Stimulated activated naive B cell treated with anti-CD40 and anti-IgM and Interleukin-4, amounts not matched to agents 10 μg/mL and 1 μg/mL and 100 μg/mL, for 72 hours (primary cell): ENCODE measurements around the gene RNF38.
A peak's percentile ranks its signal among the peaks of the same experiment; 100 is the strongest.
"Not testable (repeated sequence)": the region's sequence is repeated elsewhere in the genome, so short reads cannot be mapped to it uniquely, and the experiment has no call there.

Source experiments
- ATAC-seq, 2 donors: fragments of 150-1000 bp; cut with Tn5 transposase; replicated peaks; 2 replicates each; pipeline ENCODE4 v1.10.0; 2021; ENCODE audit warnings: moderate library complexity in 1 of 2
- DNase-seq: peaks from one replicate; pipeline ENCODE4 v3.0.0; 2021
- H3K27ac Mint-ChIP-seq: one replicate; pipeline ENCODE4 v1.8.0; 2022; ENCODE audit warnings: mild to moderate bottlenecking, mixed read lengths
- H3K27me3 Mint-ChIP-seq, 2 donors: one replicate each; pipeline ENCODE4 v1.8.0; 2022; ENCODE audit warnings: mixed read lengths in 2 of 2
- H3K36me3 Mint-ChIP-seq, 2 donors: one replicate each; pipeline ENCODE4 v1.8.0; 2022; ENCODE audit warnings: mixed read lengths in 2 of 2, mild to moderate bottlenecking in 1 of 2
- H3K4me1 Mint-ChIP-seq, 2 donors: one replicate each; pipeline ENCODE4 v1.8.0; 2022; ENCODE audit warnings: mixed read lengths in 2 of 2, mild to moderate bottlenecking in 1 of 2
- H3K4me3 Mint-ChIP-seq, 2 donors: one replicate each; pipeline ENCODE4 v1.8.0; 2022; ENCODE audit warnings: mild to moderate bottlenecking in 2 of 2, mixed read lengths in 2 of 2, moderate library complexity in 1 of 2
- H3K9me3 Mint-ChIP-seq, 2 donors: one replicate each; pipeline ENCODE4 v1.8.0; 2022; ENCODE audit warnings: mixed read lengths in 2 of 2, mild to moderate bottlenecking in 1 of 2

Gene RNF38

DNA sequence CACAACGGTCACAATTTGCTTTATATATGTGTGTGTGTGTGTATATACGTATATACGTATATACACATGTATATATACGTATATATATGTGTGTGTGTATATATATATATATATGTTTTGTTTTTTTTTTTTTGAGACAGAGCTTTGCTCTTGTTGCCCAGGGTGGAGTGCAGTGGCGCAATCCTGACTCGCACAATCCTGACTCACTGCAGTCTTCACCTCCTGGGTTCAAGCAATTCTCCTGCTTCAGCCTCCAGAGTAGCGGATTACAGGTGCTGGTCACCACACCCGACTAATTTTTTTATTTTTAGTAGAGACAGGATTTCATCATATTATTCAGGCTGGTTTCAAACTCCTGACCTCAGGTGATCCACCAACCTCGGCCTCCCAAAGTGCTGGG lies 3.1 kb downstream of the RNF38 start:
- Mint-ChIP-seq H3K4me3 (no peak overlapping the region), H3K27me3 (no peaks in the 10 kb centered on the region), H3K4me1 (peaks cover 24 to 40% of the 10 kb centered on the region in 2 donors), H3K36me3 (peaks cover 3 to 7% of the 10 kb centered on the region in 2 donors), H3K27ac (no peak overlapping the region), H3K9me3 (no peaks in the 10 kb centered on the region)
- ATAC-seq (no peak), DNase-seq (no peak)

DNA sequence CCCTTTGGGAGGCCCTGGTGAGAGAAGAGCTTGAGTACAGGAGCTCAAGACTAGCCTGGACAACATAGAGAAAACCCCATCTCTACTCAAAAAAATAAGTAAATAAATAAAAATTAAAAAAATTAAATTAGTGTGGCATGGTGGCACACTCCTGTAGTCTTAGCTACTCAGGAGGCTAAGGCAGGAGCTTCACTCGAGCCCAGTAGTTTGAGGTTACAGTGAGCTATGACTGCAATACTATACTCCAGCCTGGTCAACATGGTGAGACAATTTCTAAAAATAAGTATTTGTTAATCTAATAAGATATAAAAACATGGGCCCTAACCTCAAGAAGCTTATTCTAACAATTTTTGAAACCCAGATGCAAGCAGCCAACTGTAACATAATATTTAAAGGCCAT lies 7.6 kb downstream of the RNF38 start:
- H3K4me3 Mint-ChIP-seq: no peak overlapping the region
- peaks cover 22 to 32% of the 10 kb centered on the region in 2 donors for H3K4me1 Mint-ChIP-seq
- ATAC-seq: no peak
- no peaks in the 10 kb centered on the region for H3K27me3 Mint-ChIP-seq
- H3K36me3 Mint-ChIP-seq: peaks cover 7 to 20% of the 10 kb centered on the region in 2 donors
- H3K27ac Mint-ChIP-seq: no peak overlapping the region
- no peak for DNase-seq
- H3K9me3 Mint-ChIP-seq: no peaks in the 10 kb centered on the region

DNA sequence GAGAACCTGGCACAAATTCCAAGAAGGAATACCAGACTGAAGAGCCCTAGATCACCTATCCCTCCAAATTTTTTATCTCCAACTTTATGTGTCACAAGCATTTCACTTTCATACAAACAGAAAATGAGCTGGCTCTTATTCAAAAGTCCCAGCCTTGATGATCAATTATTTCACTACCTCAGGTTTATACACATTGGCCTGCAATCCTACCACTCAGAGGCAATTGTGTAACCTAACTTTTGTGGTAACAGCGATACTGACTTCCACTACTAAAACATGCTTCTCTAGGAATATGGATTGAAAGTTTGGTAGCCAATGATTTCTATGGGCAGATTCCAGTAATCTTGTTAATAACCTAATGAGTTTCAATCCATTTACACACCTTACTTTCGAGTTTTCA lies 10.5 kb downstream of the RNF38 start:
- no peak for ATAC-seq
- H3K4me3 Mint-ChIP-seq: no peak overlapping the region
- H3K9me3 Mint-ChIP-seq: no peaks in the 10 kb centered on the region
- H3K4me1 Mint-ChIP-seq: peaks cover 22 to 33% of the 10 kb centered on the region in 2 donors
- H3K36me3 Mint-ChIP-seq: peaks cover 10 to 24% of the 10 kb centered on the region in 2 donors
- no peaks in the 10 kb centered on the region for H3K27me3 Mint-ChIP-seq
- H3K27ac Mint-ChIP-seq: no peak overlapping the region
- DNase-seq: no peak

DNA sequence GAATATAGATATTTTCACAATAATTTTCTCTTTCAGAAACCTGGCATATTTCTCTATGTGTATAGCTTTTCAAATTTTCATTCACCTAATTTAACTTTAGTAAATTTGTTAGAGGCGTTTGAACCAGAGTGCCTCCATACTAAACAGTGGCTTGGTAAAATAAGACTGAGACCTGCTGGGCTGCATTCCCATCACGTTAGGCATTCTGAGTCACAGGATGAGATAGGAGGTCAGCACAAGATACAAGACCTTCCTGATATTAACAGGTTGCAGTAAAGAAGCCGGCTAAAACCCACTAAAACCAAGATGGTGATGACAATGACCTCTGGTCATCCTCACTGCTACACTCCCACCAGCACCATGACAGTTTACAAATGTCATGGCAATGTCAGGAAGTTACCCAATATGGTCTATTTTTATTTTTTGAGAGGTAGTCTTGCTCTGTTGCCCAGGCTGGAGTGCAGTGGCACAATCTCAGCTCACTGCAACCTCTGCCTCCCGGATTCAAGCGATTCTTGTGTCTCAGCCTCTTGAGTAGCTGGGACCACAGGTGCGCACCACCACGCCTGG lies 13.6 kb downstream of the RNF38 start:
- not testable (repeated sequence) for H3K27ac Mint-ChIP-seq, H3K27me3 Mint-ChIP-seq, H3K4me3 Mint-ChIP-seq, ATAC-seq, H3K9me3 Mint-ChIP-seq, DNase-seq
- peaks cover 27 to 55% of the 10 kb centered on the region in 2 donors for H3K4me1 Mint-ChIP-seq
- H3K36me3 Mint-ChIP-seq: peaks cover 9 to 27% of the 10 kb centered on the region in 2 donors

DNA sequence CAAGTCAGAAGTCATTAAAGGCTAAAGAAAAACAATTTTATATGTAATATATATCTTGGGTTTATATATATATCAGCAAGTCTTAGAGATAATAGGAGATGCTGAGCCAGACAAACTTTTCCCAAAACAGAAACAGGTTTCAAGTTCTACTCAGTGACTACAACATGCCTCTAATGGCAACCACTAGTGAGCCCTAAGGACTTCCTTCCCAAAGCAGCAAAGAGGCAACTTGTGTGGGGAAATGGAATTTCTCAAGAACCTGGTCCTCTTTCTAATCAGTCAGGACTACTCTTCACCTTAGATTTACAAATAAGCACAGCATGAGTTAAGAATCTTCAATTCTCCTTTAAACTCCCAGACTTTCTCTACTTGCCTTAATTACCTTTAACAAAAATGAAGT lies 17.6 kb downstream of the RNF38 start:
- no peaks in the 10 kb centered on the region for H3K27me3 Mint-ChIP-seq
- DNase-seq: no peak
- peaks cover 24 to 54% of the 10 kb centered on the region in 2 donors for H3K4me1 Mint-ChIP-seq
- no peaks in the 10 kb centered on the region for H3K9me3 Mint-ChIP-seq
- no peak overlapping the region for H3K27ac Mint-ChIP-seq
- no peak for ATAC-seq
- no peak overlapping the region for H3K4me3 Mint-ChIP-seq
- H3K36me3 Mint-ChIP-seq: peaks cover 5 to 11% of the 10 kb centered on the region in 2 donors

DNA sequence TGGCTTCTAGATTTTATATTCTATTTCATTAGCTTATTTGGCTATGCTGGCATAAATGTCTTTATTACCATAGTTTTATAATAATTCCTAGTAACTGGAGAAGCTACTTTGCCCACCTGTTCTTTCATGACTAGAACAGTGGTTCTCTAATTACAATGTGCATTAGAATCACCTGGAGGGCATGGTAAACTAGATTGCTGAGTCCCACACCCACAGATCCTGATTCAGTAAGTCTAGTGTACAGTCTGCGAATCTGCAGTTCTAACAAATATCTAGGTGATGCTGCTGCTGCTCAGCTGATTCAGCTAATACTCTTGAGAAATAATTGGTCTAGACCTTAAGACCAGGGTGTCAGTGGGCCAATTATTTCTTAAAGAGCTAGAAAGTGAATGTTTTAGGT lies 35.5 kb downstream of the RNF38 start:
- ATAC-seq (no peak), DNase-seq (no peak)
- Mint-ChIP-seq H3K4me1 (peaks cover 0 to 9% of the 10 kb centered on the region in 2 donors), H3K36me3 (peaks cover 22 to 24% of the 10 kb centered on the region in 2 donors), H3K27me3 (no peaks in the 10 kb centered on the region), H3K27ac (no peak overlapping the region), H3K4me3 (no peak overlapping the region), H3K9me3 (no peaks in the 10 kb centered on the region)

DNA sequence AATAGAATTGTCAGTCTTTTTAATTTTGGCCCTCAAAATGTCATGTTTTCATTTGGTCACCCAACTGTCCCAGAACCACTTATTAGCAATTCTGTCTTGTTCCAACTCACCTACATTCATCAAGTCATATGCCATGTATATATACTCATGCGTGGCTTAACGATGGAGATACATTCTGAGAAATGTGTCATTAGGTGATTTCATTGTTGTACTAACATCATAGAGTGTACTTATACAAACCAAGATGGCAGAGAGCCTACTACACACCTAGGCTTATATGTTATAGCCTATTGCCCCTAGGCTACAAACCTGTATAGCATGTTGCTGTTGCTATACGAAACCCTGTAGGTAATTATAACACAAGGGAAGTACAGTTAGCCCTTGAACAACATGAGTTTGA lies 36.6 kb downstream of the RNF38 start:
- peaks cover 12 to 17% of the 10 kb centered on the region in 2 donors for H3K36me3 Mint-ChIP-seq
- no peak overlapping the region for H3K27ac Mint-ChIP-seq
- no peaks in the 10 kb centered on the region for H3K9me3 Mint-ChIP-seq
- no peaks in the 10 kb centered on the region for H3K4me1 Mint-ChIP-seq
- H3K27me3 Mint-ChIP-seq: no peaks in the 10 kb centered on the region
- ATAC-seq (no peak), DNase-seq (no peak)
- no peak overlapping the region for H3K4me3 Mint-ChIP-seq

DNA sequence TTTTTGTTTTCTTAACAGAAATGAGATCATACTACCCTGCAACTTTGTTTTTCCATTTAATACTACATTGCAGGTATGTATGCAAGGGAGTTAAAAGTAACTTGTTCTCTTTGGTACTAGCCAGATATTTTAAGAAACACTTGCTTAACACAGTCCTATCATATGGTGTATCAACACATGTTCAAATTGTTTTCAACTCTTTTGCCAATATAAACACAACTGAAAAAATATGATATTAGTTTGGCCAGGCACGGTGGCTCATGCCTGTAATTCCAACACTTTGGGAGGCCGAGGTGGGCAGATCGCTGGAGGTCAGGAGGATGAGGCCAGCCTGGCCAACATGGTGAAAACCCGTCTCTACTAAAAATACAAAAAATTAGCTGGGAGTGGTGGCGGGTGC lies 41.6 kb downstream of the RNF38 start:
- no peak for DNase-seq
- Mint-ChIP-seq H3K4me1 (no peaks in the 10 kb centered on the region), H3K9me3 (no peaks in the 10 kb centered on the region), H3K27ac (peak overlapping the region; percentile 25), H3K27me3 (no peaks in the 10 kb centered on the region), H3K36me3 (peaks cover 18 to 20% of the 10 kb centered on the region in 2 donors), H3K4me3 (no peak overlapping the region)
- no peak for ATAC-seq

DNA sequence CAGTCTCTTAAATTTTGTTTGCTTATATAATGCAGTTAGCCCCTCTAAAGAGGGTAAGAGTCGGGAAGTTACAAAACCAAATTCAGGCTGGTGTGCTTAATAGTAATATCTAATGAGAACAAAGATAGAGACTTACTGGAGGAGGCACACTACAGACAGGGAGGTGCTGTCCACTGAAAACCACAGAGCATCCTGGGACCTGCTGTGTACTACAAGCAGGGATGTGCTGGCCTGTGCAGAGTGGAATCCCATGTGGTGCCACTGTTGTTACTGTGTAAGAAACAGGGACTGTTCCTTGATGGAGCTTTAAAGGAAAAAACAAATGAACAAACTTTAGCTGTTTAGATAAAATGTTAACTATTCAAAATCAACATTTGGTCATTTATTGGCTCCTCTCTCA lies 42.4 kb downstream of the RNF38 start:
- Mint-ChIP-seq H3K4me3 (no peak overlapping the region), H3K4me1 (no peaks in the 10 kb centered on the region), H3K27me3 (no peaks in the 10 kb centered on the region), H3K36me3 (peaks cover 11 to 21% of the 10 kb centered on the region in 2 donors), H3K9me3 (no peaks in the 10 kb centered on the region), H3K27ac (no peak overlapping the region)
- DNase-seq (no peak), ATAC-seq (no peak)

DNA sequence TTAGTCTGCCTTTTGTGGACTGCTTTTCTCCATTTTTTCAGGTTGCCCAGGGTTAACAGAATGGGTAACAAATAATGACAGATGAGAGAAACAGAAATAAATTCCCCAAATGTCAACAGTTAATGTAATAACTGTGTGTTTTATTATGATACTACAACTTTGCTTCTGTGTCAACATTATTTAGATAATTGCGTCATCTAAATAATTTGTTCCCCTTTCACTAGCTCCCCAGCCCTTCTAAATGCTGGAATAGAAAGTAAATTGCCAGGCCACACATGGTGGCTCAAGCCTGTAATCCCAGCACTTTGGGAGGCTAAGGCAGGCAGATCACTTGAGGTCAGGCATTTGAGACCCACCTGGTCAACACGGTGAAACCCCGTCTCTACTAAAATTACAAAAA lies 53.5 kb downstream of the RNF38 start:
- Mint-ChIP-seq H3K27me3 (no peaks in the 10 kb centered on the region), H3K4me1 (peaks cover 2 to 6% of the 10 kb centered on the region in 2 donors), H3K27ac (no peak overlapping the region), H3K4me3 (no peak overlapping the region), H3K9me3 (no peaks in the 10 kb centered on the region), H3K36me3 (peaks cover 37 to 51% of the 10 kb centered on the region in 2 donors)
- DNase-seq: no peak
- no peak for ATAC-seq

DNA sequence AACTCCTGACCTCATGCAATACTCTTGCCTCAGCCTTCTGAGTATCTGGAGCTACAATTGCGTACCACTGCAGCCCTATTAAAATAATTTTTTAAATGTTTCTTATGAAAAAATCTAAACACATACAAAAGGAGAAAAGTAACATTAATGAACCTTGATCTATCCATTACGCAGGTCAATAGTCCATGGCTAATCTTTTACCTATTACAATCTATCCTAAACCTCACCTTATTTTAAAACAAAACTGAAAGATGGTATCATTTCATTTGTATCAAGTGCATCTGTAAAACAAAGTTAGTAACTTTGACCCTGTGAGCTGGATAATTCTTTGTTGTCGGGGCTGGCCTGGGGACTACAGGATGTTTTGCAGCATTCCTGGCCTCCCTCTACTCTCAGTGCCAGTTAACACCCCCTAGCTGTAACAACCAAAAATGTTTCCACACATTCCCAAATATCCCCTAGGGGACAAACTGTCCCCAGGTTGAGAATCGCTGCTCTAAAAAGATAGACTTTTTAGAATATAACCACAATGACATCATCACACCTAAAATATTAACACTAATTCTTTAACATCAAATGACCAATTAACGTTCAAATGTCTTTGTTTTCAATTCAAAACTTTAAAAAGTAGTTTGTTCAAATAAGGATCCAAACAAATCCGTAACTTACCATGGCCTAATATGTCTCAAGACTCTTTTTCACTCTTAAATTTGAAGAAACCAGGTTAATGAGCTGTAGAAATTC lies 54.8 kb downstream of the RNF38 start:
- H3K9me3 Mint-ChIP-seq: no peaks in the 10 kb centered on the region
- no peak overlapping the region for H3K4me3 Mint-ChIP-seq
- ATAC-seq (no peak), DNase-seq (no peak)
- no peak overlapping the region for H3K27ac Mint-ChIP-seq
- H3K27me3 Mint-ChIP-seq: no peaks in the 10 kb centered on the region
- peaks cover 38 to 50% of the 10 kb centered on the region in 2 donors for H3K36me3 Mint-ChIP-seq
- H3K4me1 Mint-ChIP-seq: peaks cover 2 to 6% of the 10 kb centered on the region in 2 donors

DNA sequence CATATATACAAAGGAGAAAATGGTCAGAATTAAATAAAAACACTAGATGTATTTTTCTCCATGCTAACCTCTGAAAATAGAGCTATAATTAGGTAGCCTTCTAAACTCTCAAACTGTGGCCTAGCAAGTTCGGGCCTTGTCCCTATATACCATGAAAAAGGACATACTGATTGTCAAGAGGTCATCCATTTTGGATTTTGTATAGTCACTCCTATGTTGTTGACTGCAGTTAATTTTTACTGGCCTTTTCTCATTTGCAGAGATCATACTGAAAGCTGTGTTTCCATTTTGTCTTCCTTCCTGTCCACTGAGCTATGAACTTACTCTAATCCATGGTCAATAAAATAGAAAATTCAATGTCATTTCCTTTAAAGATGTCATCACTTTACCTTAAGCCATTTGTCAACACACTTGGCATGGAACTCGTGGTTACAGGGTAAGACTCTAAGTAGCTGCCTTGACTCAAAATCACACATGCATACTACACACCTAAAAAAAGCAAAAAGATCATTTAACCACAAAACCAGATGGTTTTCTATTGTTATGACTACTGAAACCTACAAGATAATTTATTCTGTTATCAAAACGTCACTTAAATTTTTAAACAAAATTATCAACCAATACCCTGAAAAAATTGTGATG lies 58.0 kb downstream of the RNF38 start:
- H3K27ac Mint-ChIP-seq: peak overlapping the region; percentile 14
- H3K27me3 Mint-ChIP-seq: no peaks in the 10 kb centered on the region
- H3K4me3 Mint-ChIP-seq: no peak overlapping the region
- H3K36me3 Mint-ChIP-seq: peaks cover 39 to 49% of the 10 kb centered on the region in 2 donors
- H3K9me3 Mint-ChIP-seq: no peaks in the 10 kb centered on the region
- ATAC-seq (peak; percentile 88), DNase-seq (no peak)
- H3K4me1 Mint-ChIP-seq: peaks cover 2 to 6% of the 10 kb centered on the region in 2 donors

DNA sequence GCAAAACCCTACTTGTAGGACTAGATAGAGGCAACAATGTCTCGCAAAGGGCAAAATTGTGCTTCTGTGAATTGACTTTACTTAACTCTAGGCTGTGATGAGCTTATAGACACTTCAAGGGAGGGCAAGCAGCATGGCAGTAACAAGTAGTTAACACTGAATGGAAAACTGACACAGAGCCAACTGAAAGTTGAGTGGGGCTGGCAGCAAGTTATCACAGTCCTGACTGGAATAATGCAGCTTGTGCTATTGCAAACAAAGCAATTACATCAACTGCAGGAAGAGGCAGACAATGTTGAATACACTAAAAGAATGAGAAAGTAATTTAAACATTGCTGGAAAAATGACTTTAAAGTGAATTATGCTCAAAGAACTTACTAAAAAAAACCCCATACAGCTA lies 62.2 kb downstream of the RNF38 start:
- DNase-seq: no peak
- H3K27me3 Mint-ChIP-seq: no peaks in the 10 kb centered on the region
- peaks cover 36 to 58% of the 10 kb centered on the region in 2 donors for H3K36me3 Mint-ChIP-seq
- H3K4me3 Mint-ChIP-seq: no peak overlapping the region
- no peak overlapping the region for H3K27ac Mint-ChIP-seq
- no peaks in the 10 kb centered on the region for H3K9me3 Mint-ChIP-seq
- peaks cover 2 to 6% of the 10 kb centered on the region in 2 donors for H3K4me1 Mint-ChIP-seq
- ATAC-seq: no peak

DNA sequence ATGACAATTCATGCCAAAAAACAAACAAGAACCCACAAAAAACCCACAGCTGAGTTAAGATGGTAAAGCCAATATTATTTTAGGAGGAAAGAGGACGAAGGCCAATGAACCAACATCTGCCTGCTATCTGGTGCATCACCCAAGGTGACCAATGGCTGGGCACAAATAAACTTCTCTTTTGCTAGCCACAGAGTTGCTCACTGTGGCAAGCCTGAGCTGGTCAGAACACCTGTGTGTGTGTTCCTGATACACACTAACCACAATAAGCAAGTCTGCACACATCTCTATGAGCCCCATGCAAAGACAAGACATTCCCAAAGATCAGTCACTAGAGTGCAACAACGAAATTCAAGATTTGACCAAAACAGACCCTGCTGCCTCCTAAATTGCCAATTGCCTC lies 63.1 kb downstream of the RNF38 start:
- no peak for ATAC-seq
- peak overlapping the region; percentile 65 for H3K27ac Mint-ChIP-seq
- peaks cover 33 to 55% of the 10 kb centered on the region in 2 donors for H3K36me3 Mint-ChIP-seq
- peaks cover under 1 to 2% of the 10 kb centered on the region in 2 donors for H3K4me1 Mint-ChIP-seq
- no peak overlapping the region for H3K4me3 Mint-ChIP-seq
- H3K27me3 Mint-ChIP-seq: no peaks in the 10 kb centered on the region
- no peaks in the 10 kb centered on the region for H3K9me3 Mint-ChIP-seq
- DNase-seq: no peak
